HepG2 (cell line): ENCODE results near the gene FRAS1. TPM values are rescaled to one million over a fixed set of nuclear protein-coding genes. Genes with fewer than 3 reads are reported as not detected.

Experiments
- ATAC-seq: fragments of 200-7000 bp; cut with Tn5 transposase; 3 replicates; pipeline ENCODE4 v1.9.1; 2020; ENCODE audit warnings: mild to moderate bottlenecking, moderate library complexity
- BruUV-seq: library from RNA; stranded (reverse); fragments of 400-500 nt; replicated peaks from 2 replicates; lab custom pipeline; 2021; lab: Mats Ljungman, UMichigan
- CTCF ChIA-PET: fragments of 300-600 bp; formaldehyde crosslinking; extraction: SDS; loops from one replicate; lab custom pipeline; 2021; ENCODE audit warnings: low total read pairs, inconsistent platforms, low intra/inter-chr PET ratio; lab: Yijun Ruan, JAX
- POLR2A ChIA-PET: fragments of 350-600 bp; sonication (Branson Sonifier 250); formaldehyde crosslinking; loops from one replicate; lab custom pipeline; 2020; ENCODE audit warnings: antibody characterized with exemption, inconsistent platforms; lab: Yijun Ruan, JAX
- DNase-seq: peaks from one replicate; pipeline ENCODE4 v3.0.0-alpha.2; 2015; ENCODE audit warnings: low spot score
- FAIRE-seq: peaks from 3 replicates; lab custom pipeline; 2011; peaks lifted over from hg19 to GRCh38; lab: Jason Lieb, UNC
- H2AFZ ChIP-seq: one replicate; pipeline ENCODE4 v1.6.1; 2011; ENCODE audit warnings: low read length, inconsistent platforms
- H3K27ac ChIP-seq: fragments of 300-600 bp; 3 replicates; pipeline ENCODE4 v1.8.0; 2011; ENCODE audit warnings: mixed run types, mild to moderate bottlenecking, mixed read lengths, low read length, inconsistent platforms; ENCODE audit not compliant: insufficient read depth; ENCODE audit errors: extremely low read length
- H3K27me3 ChIP-seq, 2 experiments: fragments of 200-600 bp in 1 of 2; 2 replicates in 1 of 2; 3 replicates in 1 of 2; pipeline versions ENCODE4 v1.6.0 to v1.8.0; 2011; ENCODE audit warnings: low read length in 2 of 2, mild to moderate bottlenecking in 2 of 2, moderate library complexity in 2 of 2, inconsistent platforms in 1 of 2; ENCODE audit not compliant: insufficient read depth in 2 of 2, control insufficient read depth in 1 of 2
- H3K36me3 ChIP-seq, 2 experiments: fragments of 200-600 bp in 1 of 2; replicated peaks in 1 of 2; 2 replicates in 1 of 2; 3 replicates in 1 of 2; pipeline versions ENCODE4 v1.5.1 to v1.8.0; 2011; ENCODE audit warnings: low read length in 2 of 2, inconsistent platforms in 1 of 2; ENCODE audit not compliant: insufficient read depth in 2 of 2, control insufficient read depth in 1 of 2
- H3K4me1 ChIP-seq: 2 replicates; pipeline ENCODE4 v1.5.1; 2012; ENCODE audit warnings: low read length, inconsistent platforms; ENCODE audit not compliant: insufficient read depth
- H3K4me2 ChIP-seq: 2 replicates; pipeline ENCODE4 v1.6.0; 2011; ENCODE audit warnings: low read depth, low read length, inconsistent platforms
- H3K4me3 ChIP-seq, 3 experiments: fragments of 200-600 bp in 1 of 3; sonication (generic), shearing (Covaris generic) in 1 of 3; replicated peaks in 1 of 3; 2 replicates each; pipeline ENCODE4 v1.5.1; 2011 to 2016; ENCODE audit warnings: low read length in 3 of 3, inconsistent platforms in 2 of 3, low read depth in 2 of 3, mild to moderate bottlenecking in 2 of 3, control low read depth in 1 of 3, mixed read lengths in 1 of 3; ENCODE audit not compliant: insufficient read depth in 1 of 3
- H3K79me2 ChIP-seq: one replicate; pipeline ENCODE4 v1.6.1; 2011; ENCODE audit warnings: low read length, inconsistent platforms; ENCODE audit not compliant: insufficient read depth
- H3K9ac ChIP-seq: 2 replicates; pipeline ENCODE4 v1.6.0; 2011; ENCODE audit warnings: mild to moderate bottlenecking, low read depth, low read length, inconsistent platforms; ENCODE audit not compliant: insufficient read depth
- H3K9me3 ChIP-seq: 2 replicates; pipeline ENCODE4 v1.5.1; 2012; ENCODE audit warnings: mild to moderate bottlenecking, low read length
- H4K20me1 ChIP-seq: 2 replicates; pipeline ENCODE4 v1.6.0; 2011; ENCODE audit warnings: inconsistent platforms, mild to moderate bottlenecking, low read length, moderate library complexity; ENCODE audit not compliant: insufficient read depth
- HHEX ChIP-seq: IDR thresholded peaks from 2 replicates; pipeline ENCODE4 v1.6.1; 2016; ENCODE audit warnings: control low read depth
- HIVEP1 ChIP-seq: sonication (generic); formaldehyde crosslinking; IDR thresholded peaks from 2 replicates; pipeline ENCODE4 v1.4.0; 2020; ENCODE audit warnings: mild to moderate bottlenecking, missing genetic modification reagents
- JUNB ChIP-seq: sonication (generic); formaldehyde crosslinking; IDR thresholded peaks from 2 replicates; pipeline ENCODE4 v1.8.0; 2022; ENCODE audit warnings: missing genetic modification reagents, mild to moderate bottlenecking, borderline replicate concordance
- KDM4B ChIP-seq: sonication (generic); formaldehyde crosslinking; IDR thresholded peaks from 2 replicates; pipeline ENCODE4 v1.4.0; 2020; ENCODE audit warnings: missing genetic modification reagents
- MTA3 ChIP-seq: sonication (generic); formaldehyde crosslinking; IDR thresholded peaks from 2 replicates; pipeline ENCODE4 v1.4.0; 2020; ENCODE audit warnings: missing genetic modification reagents
- PHF21A ChIP-seq: sonication (generic); formaldehyde crosslinking; IDR thresholded peaks from 2 replicates; pipeline ENCODE4 v1.5.0; 2020; ENCODE audit warnings: mild to moderate bottlenecking, missing genetic modification reagents
- RAD51 ChIP-seq: fragments of 450-650 bp; IDR thresholded peaks from 2 replicates; pipeline ENCODE4 v1.6.1; 2016; ENCODE audit warnings: borderline replicate concordance
- SATB2 ChIP-seq: sonication (generic); formaldehyde crosslinking; IDR thresholded peaks from 2 replicates; pipeline ENCODE4 v1.5.0; 2020; ENCODE audit warnings: missing genetic modification reagents
- SNRNP70 ChIP-seq: fragments of 200-400 bp; formaldehyde crosslinking; IDR thresholded peaks from 2 replicates; pipeline ENCODE4 v1.6.1; 2017; ENCODE audit warnings: mild to moderate bottlenecking, low read depth, low read length, moderate library complexity
- TOE1 ChIP-seq: sonication (generic); formaldehyde crosslinking; IDR thresholded peaks from 2 replicates; pipeline ENCODE4 v1.4.0; 2020; ENCODE audit warnings: mild to moderate bottlenecking, missing genetic modification reagents
- ZNF274 ChIP-seq: sonication (generic); formaldehyde crosslinking; IDR thresholded peaks from 2 replicates; pipeline ENCODE4 v1.5.1; 2020; ENCODE audit warnings: mild to moderate bottlenecking, missing genetic modification reagents
- ZNF615 ChIP-seq: sonication (generic); formaldehyde crosslinking; IDR thresholded peaks from 2 replicates; pipeline ENCODE4 v1.5.0; 2020; ENCODE audit warnings: mild to moderate bottlenecking, missing genetic modification reagents, borderline replicate concordance
- ZNF773 ChIP-seq: sonication (generic); formaldehyde crosslinking; IDR thresholded peaks from 2 replicates; pipeline ENCODE4 v1.4.0; 2020; ENCODE audit warnings: missing genetic modification reagents, borderline replicate concordance
- ZSCAN25 ChIP-seq: sonication (generic); formaldehyde crosslinking; IDR thresholded peaks from 2 replicates; pipeline ENCODE4 v1.8.0; 2022; ENCODE audit warnings: mild to moderate bottlenecking, missing genetic modification reagents
- WGBS: methylation state at CpG from one replicate; pipeline ENCODE4 v1.1.6; 2017; ENCODE audit warnings: low lambda C conversion rate; 5-methylcytosine and 5-hydroxymethylcytosine counted together
- in situ Hi-C: cut with HindIII; loops from 2 replicates; pipeline ENCODE4 v1.10.0; 2017; ENCODE audit warnings: low pct_unique_long_range_greater_than_20kb; ENCODE audit not compliant: extremely low pct_ligation_motif_present
- intact Hi-C: fragments of 100-400 bp; cut with micrococcal nuclease; formaldehyde crosslinking; loops from one replicate; pipeline ENCODE4 v1.10.0; 2022; ENCODE audit not compliant: unreplicated experiment
- polyA plus RNA-seq, 8 experiments: library from polyadenylated mRNA; depleted of rRNA in 3 of 8; stranded (reverse) in 7 of 8; unstranded in 1 of 8; fragments of >200 nt; fragmentation: Illumina TruSeq in 4 of 8; extraction: Trizol in 4 of 8; gene quantifications; 2 replicates each; pipeline versions ENCODE4 v1.2.1 to v1.2.3, GENCODE V29; 2011 to 2016; ENCODE audit warnings: low read depth in 4 of 8, missing spikeins in 1 of 8, mixed read lengths in 1 of 8; ENCODE audit not compliant: insufficient read depth in 1 of 8
- total RNA-seq, 5 experiments: library from RNA; depleted of rRNA; stranded (reverse); fragments of >200 nt; fragmentation: Illumina TruSeq; extraction: Trizol; gene quantifications; 2 replicates each; pipeline ENCODE4 v1.2.3, GENCODE V29; 2016; ENCODE audit warnings: low read depth in 1 of 5
- TF ChIP-seq, protein P1 (sequence below): fragments of 450-650 bp; IDR thresholded peaks from 2 replicates; pipeline ENCODE4 v1.6.1; 2017
- TF ChIP-seq, protein P2 (sequence below): sonication (generic); formaldehyde crosslinking; IDR thresholded peaks from 2 replicates; pipeline ENCODE4 v1.9.0; 2021; ENCODE audit warnings: missing genetic modification reagents, borderline replicate concordance
- TF ChIP-seq, protein P3 (sequence below): sonication (generic); formaldehyde crosslinking; IDR thresholded peaks from 2 replicates; pipeline ENCODE4 v1.9.0; 2022; ENCODE audit warnings: missing genetic modification reagents, mild to moderate bottlenecking, borderline replicate concordance
- TF ChIP-seq, protein P4 (sequence below): sonication (generic); formaldehyde crosslinking; IDR thresholded peaks from 2 replicates; pipeline ENCODE4 v1.8.0; 2023; ENCODE audit warnings: mild to moderate bottlenecking, missing genetic modification reagents
- TF ChIP-seq, protein P5 (sequence below): sonication (generic); formaldehyde crosslinking; IDR thresholded peaks from 2 replicates; pipeline ENCODE4 v1.4.0; 2020; ENCODE audit warnings: mild to moderate bottlenecking, missing genetic modification reagents

Gene FRAS1
- total and polyA plus RNA-seq, 2 of the 13 experiments (the other 11 are each of a cell fraction or from before 2014, with no cell fraction given), result 22.5 to 31.6 TPM

DNA sequence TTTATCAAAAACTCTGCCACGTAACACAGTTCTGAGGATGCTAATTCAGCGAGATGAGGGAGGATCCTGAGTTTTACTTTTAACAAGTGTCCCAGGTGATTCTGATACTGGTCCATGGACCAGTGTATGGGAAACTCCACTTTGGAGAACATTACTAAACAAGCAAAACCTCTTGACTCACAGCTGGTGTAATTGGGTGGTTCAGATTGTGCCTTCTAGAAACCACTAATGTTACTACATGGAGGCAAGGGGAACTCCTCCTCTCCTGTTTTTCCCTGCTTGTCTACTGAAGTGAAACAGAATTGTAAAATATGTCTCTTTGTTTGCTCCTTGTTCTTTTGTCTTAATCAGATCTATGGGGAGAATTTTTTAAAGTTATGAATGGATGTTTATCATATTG lies 62.6 kb downstream of the FRAS1 start:
- no peaks in the 10 kb centered on the region for H3K36me3 ChIP-seq
- no peak overlapping the region for H2AFZ ChIP-seq
- CTCF ChIA-PET, result no interaction called here
- H3K79me2 ChIP-seq, result peaks cover 34% of the 10 kb centered on the region
- no peak for DNase-seq
- POLR2A ChIA-PET, result no interaction called here
- H3K4me3 ChIP-seq, result no peak overlapping the region
- no peak for FAIRE-seq
- no peaks in the 10 kb centered on the region for H3K27me3 ChIP-seq
- no peak for ATAC-seq
- no TSS peak for BruUV-seq
- no peak overlapping the region for H3K9ac ChIP-seq
- H3K4me2 ChIP-seq, result no peak overlapping the region
- in situ Hi-C loops (no loop called here), intact Hi-C loops (no loop called here)
- no peaks in the 10 kb centered on the region for H3K9me3 ChIP-seq
- no peaks in the 10 kb centered on the region for H4K20me1 ChIP-seq
- TF ChIP-seq RAD51 (no peak), JUNB (CRISPR knock-in tag) (no peak), ZNF615 (CRISPR knock-in tag) (no peak), ZNF274 (no peak), HHEX (no peak), MTA3 (CRISPR knock-in tag) (no peak), SNRNP70 (no peak), TOE1 (CRISPR knock-in tag) (no peak), ZNF773 (no peak), KDM4B (CRISPR knock-in tag) (no peak), PHF21A (CRISPR knock-in tag) (no peak), ZSCAN25 (CRISPR knock-in tag) (no peak), HIVEP1 (no peak), SATB2 (CRISPR knock-in tag) (no peak)
- TF ChIP-seq, protein P1, sequence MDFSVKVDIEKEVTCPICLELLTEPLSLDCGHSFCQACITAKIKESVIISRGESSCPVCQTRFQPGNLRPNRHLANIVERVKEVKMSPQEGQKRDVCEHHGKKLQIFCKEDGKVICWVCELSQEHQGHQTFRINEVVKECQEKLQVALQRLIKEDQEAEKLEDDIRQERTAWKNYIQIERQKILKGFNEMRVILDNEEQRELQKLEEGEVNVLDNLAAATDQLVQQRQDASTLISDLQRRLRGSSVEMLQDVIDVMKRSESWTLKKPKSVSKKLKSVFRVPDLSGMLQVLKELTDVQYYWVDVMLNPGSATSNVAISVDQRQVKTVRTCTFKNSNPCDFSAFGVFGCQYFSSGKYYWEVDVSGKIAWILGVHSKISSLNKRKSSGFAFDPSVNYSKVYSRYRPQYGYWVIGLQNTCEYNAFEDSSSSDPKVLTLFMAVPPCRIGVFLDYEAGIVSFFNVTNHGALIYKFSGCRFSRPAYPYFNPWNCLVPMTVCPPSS, result no peak
- TF ChIP-seq, protein P2, sequence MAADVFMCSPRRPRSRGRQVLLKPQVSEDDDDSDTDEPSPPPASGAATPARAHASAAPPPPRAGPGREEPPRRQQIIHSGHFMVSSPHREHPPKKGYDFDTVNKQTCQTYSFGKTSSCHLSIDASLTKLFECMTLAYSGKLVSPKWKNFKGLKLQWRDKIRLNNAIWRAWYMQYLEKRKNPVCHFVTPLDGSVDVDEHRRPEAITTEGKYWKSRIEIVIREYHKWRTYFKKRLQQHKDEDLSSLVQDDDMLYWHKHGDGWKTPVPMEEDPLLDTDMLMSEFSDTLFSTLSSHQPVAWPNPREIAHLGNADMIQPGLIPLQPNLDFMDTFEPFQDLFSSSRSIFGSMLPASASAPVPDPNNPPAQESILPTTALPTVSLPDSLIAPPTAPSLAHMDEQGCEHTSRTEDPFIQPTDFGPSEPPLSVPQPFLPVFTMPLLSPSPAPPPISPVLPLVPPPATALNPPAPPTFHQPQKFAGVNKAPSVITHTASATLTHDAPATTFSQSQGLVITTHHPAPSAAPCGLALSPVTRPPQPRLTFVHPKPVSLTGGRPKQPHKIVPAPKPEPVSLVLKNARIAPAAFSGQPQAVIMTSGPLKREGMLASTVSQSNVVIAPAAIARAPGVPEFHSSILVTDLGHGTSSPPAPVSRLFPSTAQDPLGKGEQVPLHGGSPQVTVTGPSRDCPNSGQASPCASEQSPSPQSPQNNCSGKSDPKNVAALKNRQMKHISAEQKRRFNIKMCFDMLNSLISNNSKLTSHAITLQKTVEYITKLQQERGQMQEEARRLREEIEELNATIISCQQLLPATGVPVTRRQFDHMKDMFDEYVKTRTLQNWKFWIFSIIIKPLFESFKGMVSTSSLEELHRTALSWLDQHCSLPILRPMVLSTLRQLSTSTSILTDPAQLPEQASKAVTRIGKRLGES (CRISPR knock-in tag), result no peak
- TF ChIP-seq, protein P3, sequence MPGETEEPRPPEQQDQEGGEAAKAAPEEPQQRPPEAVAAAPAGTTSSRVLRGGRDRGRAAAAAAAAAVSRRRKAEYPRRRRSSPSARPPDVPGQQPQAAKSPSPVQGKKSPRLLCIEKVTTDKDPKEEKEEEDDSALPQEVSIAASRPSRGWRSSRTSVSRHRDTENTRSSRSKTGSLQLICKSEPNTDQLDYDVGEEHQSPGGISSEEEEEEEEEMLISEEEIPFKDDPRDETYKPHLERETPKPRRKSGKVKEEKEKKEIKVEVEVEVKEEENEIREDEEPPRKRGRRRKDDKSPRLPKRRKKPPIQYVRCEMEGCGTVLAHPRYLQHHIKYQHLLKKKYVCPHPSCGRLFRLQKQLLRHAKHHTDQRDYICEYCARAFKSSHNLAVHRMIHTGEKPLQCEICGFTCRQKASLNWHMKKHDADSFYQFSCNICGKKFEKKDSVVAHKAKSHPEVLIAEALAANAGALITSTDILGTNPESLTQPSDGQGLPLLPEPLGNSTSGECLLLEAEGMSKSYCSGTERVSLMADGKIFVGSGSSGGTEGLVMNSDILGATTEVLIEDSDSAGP (CRISPR knock-in tag), result no peak
- TF ChIP-seq, protein P4, sequence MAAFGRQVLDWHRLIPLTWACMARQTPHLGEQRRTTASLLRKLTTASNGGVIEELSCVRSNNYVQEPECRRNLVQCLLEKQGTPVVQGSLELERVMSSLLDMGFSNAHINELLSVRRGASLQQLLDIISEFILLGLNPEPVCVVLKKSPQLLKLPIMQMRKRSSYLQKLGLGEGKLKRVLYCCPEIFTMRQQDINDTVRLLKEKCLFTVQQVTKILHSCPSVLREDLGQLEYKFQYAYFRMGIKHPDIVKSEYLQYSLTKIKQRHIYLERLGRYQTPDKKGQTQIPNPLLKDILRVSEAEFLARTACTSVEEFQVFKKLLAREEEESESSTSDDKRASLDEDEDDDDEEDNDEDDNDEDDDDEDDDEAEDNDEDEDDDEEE (CRISPR knock-in tag), result no peak
- TF ChIP-seq, protein P5, sequence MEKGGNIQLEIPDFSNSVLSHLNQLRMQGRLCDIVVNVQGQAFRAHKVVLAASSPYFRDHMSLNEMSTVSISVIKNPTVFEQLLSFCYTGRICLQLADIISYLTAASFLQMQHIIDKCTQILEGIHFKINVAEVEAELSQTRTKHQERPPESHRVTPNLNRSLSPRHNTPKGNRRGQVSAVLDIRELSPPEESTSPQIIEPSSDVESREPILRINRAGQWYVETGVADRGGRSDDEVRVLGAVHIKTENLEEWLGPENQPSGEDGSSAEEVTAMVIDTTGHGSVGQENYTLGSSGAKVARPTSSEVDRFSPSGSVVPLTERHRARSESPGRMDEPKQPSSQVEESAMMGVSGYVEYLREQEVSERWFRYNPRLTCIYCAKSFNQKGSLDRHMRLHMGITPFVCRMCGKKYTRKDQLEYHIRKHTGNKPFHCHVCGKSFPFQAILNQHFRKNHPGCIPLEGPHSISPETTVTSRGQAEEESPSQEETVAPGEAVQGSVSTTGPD (CRISPR knock-in tag), result no peak
- H3K4me1 ChIP-seq, result peaks cover 18% of the 10 kb centered on the region
- no peak overlapping the region for H3K27ac ChIP-seq
- WGBS, result 97% methylated on average over 2 of the region's 2 CpGs
